Heart left ventricle (tissue), 16 donors: ENCODE data around the gene CTCF. TPM values are rescaled to one million over a fixed set of nuclear protein-coding genes. Genes with fewer than 3 reads are reported as not detected.

Source experiments
- ATAC-seq, 4 donors: fragments of 200-7000 bp; cut with Tn5 transposase; one replicate each; pipeline ENCODE4 v1.9.1; 2020 to 2022; ENCODE audit warnings: moderate library complexity in 4 of 4, mild to moderate bottlenecking in 3 of 4, moderate number of reproducible peaks in 1 of 4
- DNase-seq, 5 donors: peaks; one replicate each; pipeline ENCODE4 v3.0.0-alpha.2; 2020
- H3K27ac ChIP-seq, 12 donors: fragments of 200-600 bp; sonication (generic) in 4 of 12; one replicate each; pipeline versions ENCODE4 v1.5.0 to v1.8.0; 2016 to 2022; ENCODE audit warnings: mild to moderate bottlenecking in 2 of 12
- H3K27me3 ChIP-seq, 9 donors: fragments of 200-600 bp; sonication (generic) in 2 of 9; one replicate each; pipeline versions ENCODE4 v1.5.1 to v1.8.0; 2016 to 2022; ENCODE audit warnings: mild to moderate bottlenecking in 3 of 9
- H3K36me3 ChIP-seq, 9 donors: fragments of 200-600 bp; sonication (generic) in 2 of 9; one replicate each; pipeline versions ENCODE4 v1.5.0 to v1.8.0; 2018 to 2022; ENCODE audit warnings: mild to moderate bottlenecking in 2 of 9
- H3K4me1 ChIP-seq, 12 donors: fragments of 200-600 bp; sonication (generic) in 4 of 12; one replicate each; pipeline versions ENCODE4 v1.5.0 to v1.8.0; 2016 to 2022; ENCODE audit warnings: mild to moderate bottlenecking in 3 of 12
- H3K4me3 ChIP-seq, 12 donors: fragments of 200-600 bp; sonication (generic) in 4 of 12; one replicate each; pipeline versions ENCODE4 v1.5.0 to v1.8.0; 2017 to 2022; ENCODE audit warnings: mild to moderate bottlenecking in 9 of 12, moderate library complexity in 4 of 12
- H3K9me3 ChIP-seq, 12 donors: fragments of 200-600 bp; sonication (generic) in 4 of 12; one replicate each; pipeline versions ENCODE4 v1.5.0 to v1.8.0; 2016 to 2022; ENCODE audit warnings: mild to moderate bottlenecking in 1 of 12
- CTCF ChIP-seq, 12 donors: fragments of 200-600 bp; sonication (generic) in 4 of 12; IDR thresholded peaks; one replicate each; pipeline versions ENCODE4 v1.5.0 to v1.8.0; 2018 to 2022; ENCODE audit warnings: antibody characterized with exemption in 12 of 12, mild to moderate bottlenecking in 5 of 12
- POLR2A ChIP-seq, 2 donors: fragments of 450-650 bp; IDR thresholded peaks; one replicate each; pipeline ENCODE4 v1.6.1; 2017; ENCODE audit warnings: antibody characterized with exemption in 2 of 2, mild to moderate bottlenecking in 2 of 2, moderate library complexity in 2 of 2
- WGBS, 4 donors: extraction: QIAGEN DNeasy Blood & Tissue Kit in 2 of 4; methylation state at CpG; one replicate each; pipeline versions ENCODE4 v1.1.5 to v1.1.7; 2013 to 2018; 5-methylcytosine and 5-hydroxymethylcytosine counted together
- intact Hi-C, 10 donors: fragments of 100-400 bp; cut with DNase I; formaldehyde crosslinking; loops; one replicate each; pipeline versions ENCODE4 v1.11.1 to v1.14.2; 2022
- polyA plus RNA-seq, 2 donors: library from polyadenylated mRNA; stranded (reverse); fragments of 200-250 nt; gene quantifications; one replicate each; pipeline ENCODE4 v1.2.3, GENCODE V29; 2013
- total RNA-seq, 9 donors: library from RNA; depleted of rRNA in 2 of 9; stranded (reverse); fragments of >200 nt in 2 of 9; fragmentation: NEBNext Ultra II Directional in 3 of 9; extraction: Animal tissue kit (Norgen Biotek cat#: 25700) in 3 of 9; gene quantifications; one replicate each; pipeline versions ENCODE4 v1.1.0 to v1.2.4, GENCODE V29; 2016 to 2023
- donor health status: ischemic (EF 13 %, LVEDD 7.1; RV severe dilation, severe dysfunction).
- donor health status: healthy with polysubstance abuse.
- donor health status: DM: no; HTN: yes; CAD: no.
- donor health status: DM: no; HTN: no; CAD: no.
- donor health status: ischemic (EF 25% LVEDD 6.9; RV normal size, moderate dysfunction).
- donor health status: ischemic (EF 25% LVEDD 5.7; RV mildly dilated, moderate dysfunction).
- donor health status: healthy.
- donor health status: DM: yes; HTN: yes; CAD: no.
- donor health status: ischemic (EF 35%, LVEDD 5.7; RV mildly dilated, moderate dysfunction).
- donor health status: nonischemic (EF 11% LVEDD 7.7; RV severe dilation, severe dysfunction).
- donor health status: DM: yes; HTN: yes; CAD: no.
- donor health status: PGD.
- donor health status: ischemic (EF 29% LVEDD 5.4; RV normal size, mild dysfunction).
- donor health status: nonischemic (EF 23%, LVEDD 6.1; RV moderate dilation, normal function).

The CTCF gene
- total and polyA plus RNA-seq, 11 donors = 13.9 to 35.8 (median 25.3) TPM

GRCh38 chr16:67563708-67564468, 1.6 kb downstream of the CTCF start:
- WGBS, 4 donors = 2 to 3% (median 3%) methylated on average over 20 of the region's 20 CpGs
- intact Hi-C loops = loop anchor here in 9 of 10 donors (2.0 to 5.0 kb wide), 11 partner anchors 33 to 105 kb away; partner anchors contain the start of genes C16orf86 (in 5 of the 9), ENKD1 (in 5 of the 9), RIPOR1 (in 3 of the 9) and ACD (in 1 of the 9)
- ATAC-seq = peak in 1 of 4 donors; percentile 2

GRCh38 chr16:67565470-67566100, 3.3 kb downstream of the CTCF start:
- intact Hi-C loops = loop anchor here in 3 of 10 donors (5.0 kb wide), 2 partner anchors 77 to 87 kb away; no protein-coding TSS in a partner anchor
- no peak overlapping the region for H3K27ac ChIP-seq
- ATAC-seq = no peak
- peaks cover 7 to 49% (median 27%) of the 10 kb centered on the region in 12 donors for H3K4me1 ChIP-seq
- no peaks in the 10 kb centered on the region for H3K36me3 ChIP-seq
- H3K9me3 ChIP-seq = no peaks in the 10 kb centered on the region
- no peaks in the 10 kb centered on the region for H3K27me3 ChIP-seq
- 91 to 94% (median 92%) methylated on average over 8 of the region's 8 CpGs for WGBS, 4 donors
- TF ChIP-seq CTCF (IDR thresholded peaks at IDR 0.05) (no peak), POLR2A (IDR thresholded peaks at IDR 0.05) (no peak)
- DNase-seq = no peak
- H3K4me3 ChIP-seq = no peak overlapping the region

More at GRCh38 chr16:67563708-67564468, 1.6 kb downstream of the CTCF start:
- Histone ChIP-seq H3K27me3 (no peaks in the 10 kb centered on the region), H3K4me1 (peaks cover 7 to 49% (median 28%) of the 10 kb centered on the region in 12 donors), H3K4me3 (peak overlapping the region; percentile 74 to 99 (median 95)), H3K27ac (peak overlapping the region; percentile 95 to 100 (median 99)), H3K36me3 (no peaks in the 10 kb centered on the region), H3K9me3 (no peaks in the 10 kb centered on the region)
- no peak for TF ChIP-seq POLR2A (IDR thresholded peaks at IDR 0.05)
- TF ChIP-seq CTCF (IDR thresholded peaks at IDR 0.05) = no peak
- peak in 1 of 5 donors; percentile 53 for DNase-seq

DNA sequence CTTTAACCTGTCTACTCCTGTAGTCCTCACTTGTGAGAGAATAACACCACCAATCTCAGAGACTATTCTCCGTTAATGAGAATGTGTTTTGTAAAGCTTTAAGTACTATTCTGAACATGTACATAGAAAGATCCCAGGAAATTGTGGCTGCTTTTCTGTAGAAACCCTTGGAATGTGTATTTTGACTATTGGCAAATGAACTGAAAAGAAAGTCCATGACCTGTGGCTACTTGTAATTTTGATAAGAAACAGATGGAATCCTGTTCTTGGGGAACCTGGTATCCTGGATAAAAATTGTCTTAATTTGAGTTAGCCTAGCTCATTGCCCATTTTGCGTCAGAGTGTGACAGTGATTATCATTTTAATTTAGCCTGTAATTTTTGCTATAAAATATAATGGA, 9.1 kb downstream of the CTCF start:
- no peaks in the 10 kb centered on the region for H3K9me3 ChIP-seq
- 91 to 96% (median 94%) methylated on average over 2 of the region's 2 CpGs for WGBS, 4 donors
- intact Hi-C loops = no loop called here
- H3K27ac ChIP-seq = no peak overlapping the region
- no peak overlapping the region for H3K4me3 ChIP-seq
- TF ChIP-seq CTCF (IDR thresholded peaks at IDR 0.05) (no peak), POLR2A (IDR thresholded peaks at IDR 0.05) (no peak)
- H3K27me3 ChIP-seq = no peaks in the 10 kb centered on the region
- H3K36me3 ChIP-seq = peaks cover 0 to 48% (median 42%) of the 10 kb centered on the region in 9 donors
- ATAC-seq (no peak), DNase-seq (no peak)
- peaks cover 0 to 10% (median 0%) of the 10 kb centered on the region in 12 donors for H3K4me1 ChIP-seq

DNA sequence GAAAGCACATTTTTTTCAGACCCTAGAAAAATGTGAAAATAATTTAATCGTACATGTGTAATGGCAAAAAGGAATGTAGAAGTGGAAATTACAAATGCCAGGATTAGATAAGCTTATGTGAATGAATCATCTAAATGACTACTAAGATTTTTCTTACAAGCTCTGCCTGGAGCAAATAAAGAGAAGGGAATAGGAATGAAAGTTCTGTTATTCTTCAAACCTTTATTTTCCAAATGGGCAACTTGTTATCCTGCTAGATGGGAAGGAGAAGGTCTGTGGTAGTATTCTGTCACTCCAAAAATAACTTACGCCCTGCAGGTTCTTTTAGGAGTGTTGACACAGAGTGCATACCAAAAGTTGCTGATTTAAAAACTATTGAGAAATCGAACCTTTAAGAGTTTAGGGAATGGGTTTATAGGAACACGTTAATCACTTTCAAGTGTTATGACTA, 9.7 kb downstream of the CTCF start:
- DNase-seq (no peak), ATAC-seq (no peak)
- peaks cover 0 to 9% (median 0%) of the 10 kb centered on the region in 12 donors for H3K4me1 ChIP-seq
- TF ChIP-seq CTCF (IDR thresholded peaks at IDR 0.05) (no peak), POLR2A (IDR thresholded peaks at IDR 0.05) (no peak)
- intact Hi-C loops = no loop called here
- H3K27ac ChIP-seq = peak overlapping the region in 1 of 12 donors; percentile 53
- no peaks in the 10 kb centered on the region for H3K9me3 ChIP-seq
- H3K4me3 ChIP-seq = no peak overlapping the region
- 67 to 70% (median 67%) methylated on average over 4 of the region's 4 CpGs for WGBS, 4 donors
- no peaks in the 10 kb centered on the region for H3K27me3 ChIP-seq
- peaks cover 0 to 50% (median 42%) of the 10 kb centered on the region in 9 donors for H3K36me3 ChIP-seq
